GM18502 (cell line): ENCODE measurements around the gene PRX.
A peak's percentile ranks its signal among the peaks of the same experiment; 100 is the strongest.
"Not testable (repeated sequence)": the region's sequence is repeated elsewhere in the genome, so short reads cannot be mapped to it uniquely, and the experiment has no call there.

Source experiments
- ATAC-seq: cut with Tn5 transposase; IDR thresholded peaks from one replicate; pipeline ENCODE4 v1.9.1; 2021; ENCODE audit warnings: mild to moderate bottlenecking; ENCODE audit not compliant: unreplicated experiment, poor library complexity

The PRX gene, protein sequence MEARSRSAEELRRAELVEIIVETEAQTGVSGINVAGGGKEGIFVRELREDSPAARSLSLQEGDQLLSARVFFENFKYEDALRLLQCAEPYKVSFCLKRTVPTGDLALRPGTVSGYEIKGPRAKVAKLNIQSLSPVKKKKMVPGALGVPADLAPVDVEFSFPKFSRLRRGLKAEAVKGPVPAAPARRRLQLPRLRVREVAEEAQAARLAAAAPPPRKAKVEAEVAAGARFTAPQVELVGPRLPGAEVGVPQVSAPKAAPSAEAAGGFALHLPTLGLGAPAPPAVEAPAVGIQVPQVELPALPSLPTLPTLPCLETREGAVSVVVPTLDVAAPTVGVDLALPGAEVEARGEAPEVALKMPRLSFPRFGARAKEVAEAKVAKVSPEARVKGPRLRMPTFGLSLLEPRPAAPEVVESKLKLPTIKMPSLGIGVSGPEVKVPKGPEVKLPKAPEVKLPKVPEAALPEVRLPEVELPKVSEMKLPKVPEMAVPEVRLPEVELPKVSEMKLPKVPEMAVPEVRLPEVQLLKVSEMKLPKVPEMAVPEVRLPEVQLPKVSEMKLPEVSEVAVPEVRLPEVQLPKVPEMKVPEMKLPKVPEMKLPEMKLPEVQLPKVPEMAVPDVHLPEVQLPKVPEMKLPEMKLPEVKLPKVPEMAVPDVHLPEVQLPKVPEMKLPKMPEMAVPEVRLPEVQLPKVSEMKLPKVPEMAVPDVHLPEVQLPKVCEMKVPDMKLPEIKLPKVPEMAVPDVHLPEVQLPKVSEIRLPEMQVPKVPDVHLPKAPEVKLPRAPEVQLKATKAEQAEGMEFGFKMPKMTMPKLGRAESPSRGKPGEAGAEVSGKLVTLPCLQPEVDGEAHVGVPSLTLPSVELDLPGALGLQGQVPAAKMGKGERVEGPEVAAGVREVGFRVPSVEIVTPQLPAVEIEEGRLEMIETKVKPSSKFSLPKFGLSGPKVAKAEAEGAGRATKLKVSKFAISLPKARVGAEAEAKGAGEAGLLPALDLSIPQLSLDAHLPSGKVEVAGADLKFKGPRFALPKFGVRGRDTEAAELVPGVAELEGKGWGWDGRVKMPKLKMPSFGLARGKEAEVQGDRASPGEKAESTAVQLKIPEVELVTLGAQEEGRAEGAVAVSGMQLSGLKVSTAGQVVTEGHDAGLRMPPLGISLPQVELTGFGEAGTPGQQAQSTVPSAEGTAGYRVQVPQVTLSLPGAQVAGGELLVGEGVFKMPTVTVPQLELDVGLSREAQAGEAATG (N-terminal part only)

DNA sequence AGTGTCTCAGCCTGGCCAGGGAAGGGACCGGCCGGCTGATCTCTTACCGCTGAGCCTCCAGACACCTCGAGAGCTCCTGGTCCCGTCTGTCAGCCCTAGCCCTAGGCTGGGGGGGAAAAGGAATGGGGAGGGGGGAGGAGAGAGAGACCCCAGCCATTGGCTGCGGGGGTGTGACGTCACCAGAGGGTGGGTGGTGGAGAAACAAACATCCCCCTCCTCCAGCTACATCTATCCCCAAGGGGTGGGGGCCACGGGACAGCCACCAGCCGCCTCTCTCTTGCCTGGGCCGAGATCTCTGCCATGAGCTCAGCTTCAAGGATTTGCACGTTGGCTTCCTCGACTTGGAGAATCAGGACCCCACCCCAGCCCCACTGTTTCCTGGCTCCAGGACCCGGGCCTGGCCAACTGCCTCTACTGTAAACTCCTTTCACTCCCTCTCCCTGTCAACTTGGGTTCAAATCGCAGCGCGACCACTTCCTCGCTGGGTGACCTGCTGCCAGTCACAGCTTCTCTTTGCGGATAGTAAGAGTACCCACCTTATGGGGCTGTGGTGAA lies at the start of gene PRX:
Gene PRX (minus strand): TSS at position 88 of the 555 bp plus-strand sequence. CDS start 5,446 bp downstream, outside the sequence.
- ATAC-seq: no peak

DNA sequence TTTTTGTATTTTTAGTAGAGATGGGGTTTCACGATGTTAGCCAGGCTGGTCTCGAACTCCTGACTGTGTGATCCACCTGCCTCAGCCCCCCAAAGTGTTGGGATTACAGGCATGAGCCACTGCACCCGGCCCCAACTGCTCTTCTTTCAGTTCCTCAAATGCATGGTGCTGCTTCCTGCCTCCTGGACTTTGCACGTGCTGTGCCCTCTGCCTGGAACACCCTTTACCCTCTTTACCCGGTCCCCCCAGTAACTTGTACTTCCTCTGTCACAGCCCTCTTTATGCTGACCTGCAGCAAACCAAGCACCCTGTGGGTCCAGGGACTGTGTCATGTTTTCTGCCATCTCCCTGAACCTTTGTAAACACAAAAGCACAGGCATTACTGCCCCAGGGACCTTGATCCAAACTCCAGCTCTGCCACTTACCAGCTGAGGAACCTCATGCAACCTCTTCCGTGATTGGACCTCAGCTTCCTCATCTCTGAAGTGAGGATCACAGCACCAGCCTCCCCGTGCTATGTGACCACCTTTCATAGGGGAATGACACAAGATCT lies 48.6 kb upstream of the PRX start:
- ATAC-seq: no peak

DNA sequence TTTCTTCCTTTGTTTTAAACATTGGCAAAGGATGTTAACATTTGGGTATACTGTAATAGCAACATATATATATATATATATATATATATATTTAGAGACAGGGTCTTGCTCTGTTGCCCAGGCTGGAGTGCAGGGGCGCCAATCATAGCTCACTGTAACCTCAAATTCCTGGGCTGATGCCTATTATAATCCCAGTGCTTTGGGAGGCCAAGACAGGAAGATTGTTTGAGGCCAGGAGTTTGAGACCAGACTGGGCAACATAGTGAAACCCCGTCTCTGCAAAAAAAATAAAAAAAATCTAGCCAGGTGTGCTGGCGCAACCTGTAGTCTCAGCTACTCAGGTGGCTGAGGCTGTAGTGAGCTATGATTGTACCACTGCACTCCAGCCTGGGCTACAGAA lies 47.0 kb upstream of the PRX start:
- no peak for ATAC-seq

DNA sequence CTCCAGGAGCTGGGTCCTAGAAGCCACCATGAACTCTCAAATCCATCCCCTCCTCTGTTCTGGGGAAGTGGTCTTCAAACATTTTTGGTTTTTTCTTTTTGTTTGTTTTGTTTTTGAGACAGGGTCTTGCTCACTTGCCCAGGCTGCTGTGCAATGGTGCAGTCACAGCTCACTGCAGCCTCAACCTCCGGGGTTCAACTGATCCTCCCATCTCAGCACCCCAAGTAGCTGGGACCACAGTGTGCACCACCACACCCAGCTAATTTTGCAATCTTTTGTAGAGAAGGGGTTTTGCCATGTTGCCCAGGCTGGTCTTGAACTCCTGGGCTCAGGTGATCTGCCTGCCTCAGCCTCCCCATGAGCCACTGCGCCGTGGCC lies 45.4 kb upstream of the PRX start:
- ATAC-seq: no peak

DNA sequence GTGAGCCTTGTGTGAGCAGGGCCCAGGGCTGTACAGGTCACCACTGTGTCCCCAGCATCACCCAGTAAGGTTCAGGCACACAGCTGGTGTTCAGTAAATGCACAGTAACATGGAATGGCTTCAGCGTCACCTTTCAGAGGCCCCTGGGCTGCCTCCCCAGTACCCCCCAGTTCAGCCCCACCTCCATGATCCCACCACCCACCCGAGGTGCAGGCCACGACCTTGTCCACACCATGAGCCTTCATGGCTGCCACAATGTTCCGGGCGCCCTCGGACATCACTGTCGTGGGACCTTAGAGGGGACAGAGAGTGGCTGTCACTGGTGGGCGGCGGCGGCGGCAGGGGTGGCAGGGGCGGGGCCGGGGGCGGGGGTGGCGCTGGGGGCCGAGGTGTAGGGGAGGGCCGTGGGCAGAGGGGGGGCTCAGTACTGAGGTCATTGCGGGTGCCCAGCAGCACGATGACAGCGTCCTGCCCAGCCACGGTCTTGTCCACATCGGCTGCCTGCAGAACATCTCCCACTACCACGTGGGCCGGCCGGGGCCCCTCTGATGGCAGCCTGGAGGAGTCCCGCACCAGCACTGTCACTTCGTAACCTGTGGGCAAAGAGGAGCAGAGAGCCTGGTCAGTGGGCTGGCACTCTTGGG lies 44.9 kb upstream of the PRX start:
- no peak for ATAC-seq

DNA sequence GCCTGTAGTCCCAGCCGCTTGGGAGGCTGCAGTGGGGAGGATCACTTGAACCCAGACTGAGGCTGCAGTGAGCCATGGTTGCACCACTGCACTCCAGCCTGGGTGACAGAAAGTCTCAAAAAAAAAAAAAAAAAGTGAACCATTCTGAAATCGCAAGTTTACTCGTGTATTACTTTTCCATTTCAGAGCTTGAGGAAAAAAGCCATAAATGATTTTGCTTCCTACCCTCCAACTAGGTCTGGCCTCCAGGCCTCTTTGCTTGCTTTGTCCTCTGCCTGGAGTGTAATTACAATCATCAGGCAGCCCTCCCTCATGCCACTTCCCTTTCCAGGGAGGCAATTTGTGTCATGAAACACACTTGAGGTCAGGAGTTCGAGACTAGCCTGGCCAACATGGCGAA lies 43.9 kb upstream of the PRX start:
- no peak for ATAC-seq

DNA sequence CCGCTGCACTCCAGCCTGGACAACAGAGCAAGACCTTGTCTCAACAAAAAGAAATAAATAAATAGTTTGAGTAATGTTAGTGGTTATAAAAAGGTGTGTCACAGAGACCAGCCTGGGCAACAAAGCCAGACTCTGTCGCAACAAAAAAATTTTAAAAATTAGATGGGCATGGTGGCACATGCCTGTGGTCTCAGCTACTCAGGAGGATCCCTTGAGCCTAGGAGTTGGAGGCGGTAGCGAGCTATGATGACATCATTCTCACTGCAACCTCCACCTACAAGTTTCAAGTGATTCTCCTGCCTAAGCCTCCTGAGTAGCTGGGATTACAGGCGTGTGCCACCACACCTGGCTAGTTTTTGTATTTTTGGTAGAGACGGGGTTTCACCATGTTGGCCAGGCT lies 40.8 kb upstream of the PRX start:
- not testable (repeated sequence) for ATAC-seq

DNA sequence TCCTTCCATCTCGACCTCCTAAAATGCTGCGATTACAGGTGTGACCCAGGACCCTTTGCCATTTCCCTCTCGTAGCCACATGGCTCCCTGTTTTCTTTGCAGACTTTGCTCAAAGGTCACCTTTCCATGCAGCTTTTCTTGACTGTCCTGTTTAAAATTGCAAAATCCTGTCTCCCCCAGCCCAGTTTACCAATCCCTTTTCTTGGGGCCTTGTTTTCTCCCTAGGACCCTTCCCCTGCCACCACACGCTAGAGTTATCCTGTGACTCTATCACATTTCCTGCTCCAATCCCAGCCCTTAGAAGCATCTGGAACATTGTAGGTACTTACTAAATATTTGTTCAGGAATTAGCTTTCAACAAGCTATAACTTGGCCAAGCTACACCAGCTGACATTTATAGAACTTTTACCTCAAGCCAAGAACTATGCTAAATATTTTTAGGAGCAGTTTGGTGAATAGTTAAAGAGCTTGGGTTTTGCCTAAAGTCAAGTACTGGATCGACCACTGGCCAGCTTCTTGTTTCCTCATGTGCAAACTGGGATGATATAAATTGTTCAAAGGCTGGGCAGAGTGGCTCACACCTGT lies 40.1 kb upstream of the PRX start:
- no peak for ATAC-seq

DNA sequence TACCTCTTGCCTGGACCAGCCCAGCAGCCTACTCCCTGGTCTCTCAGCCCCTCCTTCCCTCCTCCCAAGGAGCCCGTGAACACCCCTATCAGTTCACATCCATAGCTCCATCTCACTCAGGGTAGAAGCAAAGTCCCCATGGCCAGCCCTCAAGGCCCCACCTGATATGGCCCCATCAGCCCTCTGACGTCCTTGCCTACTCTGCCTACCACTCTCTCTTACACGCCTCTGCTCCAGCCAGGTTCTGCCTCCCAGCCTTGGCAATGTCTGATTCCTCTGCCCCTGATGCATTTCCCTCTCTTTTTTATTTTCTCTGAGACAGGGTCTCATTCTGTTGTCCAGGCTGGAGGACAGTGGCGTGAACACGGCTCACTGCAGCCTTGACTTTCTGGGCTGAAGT lies 38.8 kb upstream of the PRX start:
- ATAC-seq: no peak

DNA sequence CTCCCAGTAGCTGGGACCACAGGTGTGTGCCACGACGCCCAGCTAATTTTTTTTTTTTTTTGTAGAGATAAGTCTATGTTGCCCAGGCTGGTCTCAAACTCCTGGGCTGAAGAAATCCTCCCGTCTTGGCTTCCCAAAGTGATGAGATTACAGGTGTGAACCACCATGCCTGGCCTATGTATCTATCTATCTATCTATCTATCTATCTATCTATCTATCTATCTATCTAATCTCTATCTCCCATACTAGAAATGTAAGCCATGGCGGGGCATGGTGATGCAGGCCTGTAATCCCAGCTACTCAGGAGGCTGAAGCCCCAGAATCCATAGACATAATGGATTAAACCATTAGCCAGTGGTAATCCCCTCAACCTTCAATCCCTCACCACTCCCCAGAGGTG lies 37.5 kb upstream of the PRX start:
- ATAC-seq: no peak

DNA sequence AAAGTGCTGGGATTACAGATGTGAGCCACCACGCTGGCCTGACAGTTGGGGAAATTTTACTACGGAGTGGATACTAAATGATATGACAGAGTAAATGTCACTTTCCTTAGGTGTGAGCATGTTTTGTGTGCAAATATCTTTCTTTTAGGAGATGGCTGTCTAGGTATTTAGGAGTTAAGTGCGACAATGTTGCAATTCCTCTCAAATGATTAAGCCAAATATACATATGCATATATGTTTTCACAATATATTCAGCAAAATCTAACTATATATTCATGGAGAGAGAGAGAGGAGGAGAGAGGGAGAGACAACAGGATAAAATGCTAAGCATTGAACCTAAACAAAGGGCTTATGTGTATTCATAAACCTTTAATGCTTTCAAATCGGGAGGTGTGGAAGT lies 36.3 kb upstream of the PRX start:
- ATAC-seq: no peak

DNA sequence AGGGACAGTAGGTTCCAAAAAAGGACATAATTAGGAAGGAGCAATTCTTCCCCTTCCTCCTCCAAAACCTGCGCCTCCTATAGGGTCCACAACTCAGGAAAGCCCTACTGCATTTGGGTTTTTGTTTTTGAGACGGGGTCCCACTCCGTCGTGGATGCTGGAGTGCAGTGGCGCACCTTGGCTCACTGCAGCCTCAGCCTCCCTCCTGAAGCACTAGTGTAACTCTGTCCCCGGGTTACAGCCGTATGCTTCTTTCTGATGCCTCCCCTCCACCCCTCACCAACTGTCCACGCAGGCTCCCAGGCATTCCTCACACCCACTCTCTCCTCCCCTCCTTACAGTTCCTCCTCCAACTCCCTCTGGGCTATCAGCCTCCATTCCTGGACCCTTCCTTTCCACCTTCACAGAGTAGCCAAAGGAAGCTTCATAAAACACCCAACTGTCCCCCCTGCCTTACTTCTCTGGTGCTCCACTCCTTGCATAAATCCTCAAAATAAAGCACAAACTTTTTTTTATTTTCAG lies 33.1 kb upstream of the PRX start:
- no peak for ATAC-seq

DNA sequence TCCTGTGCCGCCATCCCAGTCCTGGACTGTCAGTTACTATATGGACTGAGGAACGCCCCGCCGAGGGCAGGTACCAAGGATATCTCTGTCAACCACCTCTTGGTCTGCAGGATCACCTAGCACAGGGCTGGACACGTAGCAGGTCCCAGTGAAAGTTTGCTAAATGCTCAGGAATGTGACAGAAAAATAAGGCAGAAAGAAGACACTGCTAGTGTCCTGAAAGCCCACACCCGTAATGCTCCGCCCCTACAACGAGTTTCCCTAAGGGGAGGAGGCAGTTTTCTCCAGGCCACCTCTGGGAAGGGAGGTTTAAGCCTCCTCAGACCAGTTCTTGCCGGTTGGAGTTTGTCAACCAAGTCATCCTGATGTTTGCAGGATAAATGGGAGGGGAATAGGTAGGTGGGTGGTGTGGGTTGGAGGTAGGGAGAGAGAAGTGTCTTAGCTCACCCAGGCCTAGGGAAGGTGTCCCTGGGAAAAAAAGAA lies 32.6 kb upstream of the PRX start:
- ATAC-seq: no peak

DNA sequence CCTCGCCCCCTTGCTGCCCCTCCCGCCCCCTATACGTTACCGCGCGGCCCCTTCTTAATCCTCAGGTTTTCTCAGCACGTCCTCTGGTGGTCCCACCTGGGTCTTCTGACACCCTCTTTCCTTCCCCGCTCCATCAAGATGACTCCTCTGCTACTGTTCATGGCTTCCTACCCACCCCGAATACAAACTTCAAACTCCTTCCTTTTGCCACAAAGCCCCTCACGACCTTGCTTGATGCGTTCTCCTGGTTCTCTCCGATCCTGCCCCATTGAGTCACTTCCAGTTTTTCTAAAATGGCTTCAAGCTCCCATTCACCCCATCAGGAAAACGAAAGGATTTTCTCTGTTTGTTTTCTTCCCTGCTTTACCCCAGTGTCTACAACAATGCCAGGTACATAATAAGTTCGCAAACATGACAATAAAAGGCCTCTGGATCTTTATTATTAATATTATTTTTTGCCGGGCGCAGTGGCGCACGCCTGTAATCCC lies 31.7 kb upstream of the PRX start:
- no peak for ATAC-seq

DNA sequence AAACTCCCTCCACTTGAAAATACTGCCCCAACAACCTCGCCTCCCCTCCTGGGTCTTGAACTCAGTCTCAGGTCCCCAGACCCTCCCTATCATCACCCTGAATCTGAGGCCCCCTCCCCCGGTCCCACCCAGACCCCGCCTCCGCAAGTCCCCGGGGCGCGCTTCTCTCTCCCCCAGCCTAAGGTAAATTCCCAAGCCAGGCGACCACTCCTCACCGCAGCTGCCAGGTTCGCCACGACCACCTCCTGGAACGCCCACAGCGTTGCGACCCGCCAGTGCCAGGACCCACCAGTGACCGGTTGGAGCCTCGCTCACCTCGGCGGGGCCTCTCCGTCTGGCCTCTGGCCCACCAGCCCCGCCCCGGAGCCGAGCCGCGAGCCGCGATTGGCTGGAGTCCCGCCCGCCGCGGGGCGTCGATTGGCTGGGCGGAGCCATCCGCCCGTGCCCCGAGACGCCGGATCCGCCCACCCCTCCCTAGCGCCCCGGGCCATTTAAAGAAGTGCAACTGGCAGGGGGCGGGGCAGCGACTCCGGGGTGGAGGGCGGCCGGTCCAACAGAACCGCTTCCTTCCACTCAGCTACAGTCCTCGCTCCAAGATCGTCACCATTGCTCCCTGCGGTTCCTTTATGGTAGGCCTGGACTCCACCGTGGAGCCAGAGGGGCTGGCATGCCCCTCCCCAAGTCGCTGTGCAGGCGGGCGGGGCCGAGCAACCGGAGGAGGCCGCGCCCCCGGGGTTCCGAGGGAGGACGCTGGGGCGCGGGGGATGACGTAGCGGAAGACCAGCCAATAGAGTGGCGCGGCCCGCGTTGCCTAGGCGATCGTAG lies 31.0 kb upstream of the PRX start, which contains the start of gene SERTAD3:
Gene SERTAD3 (minus strand): TSS at position 336 of the 825 bp plus-strand sequence. CDS start 2,255 bp downstream, outside the sequence.
- ATAC-seq: peak; percentile 70

DNA sequence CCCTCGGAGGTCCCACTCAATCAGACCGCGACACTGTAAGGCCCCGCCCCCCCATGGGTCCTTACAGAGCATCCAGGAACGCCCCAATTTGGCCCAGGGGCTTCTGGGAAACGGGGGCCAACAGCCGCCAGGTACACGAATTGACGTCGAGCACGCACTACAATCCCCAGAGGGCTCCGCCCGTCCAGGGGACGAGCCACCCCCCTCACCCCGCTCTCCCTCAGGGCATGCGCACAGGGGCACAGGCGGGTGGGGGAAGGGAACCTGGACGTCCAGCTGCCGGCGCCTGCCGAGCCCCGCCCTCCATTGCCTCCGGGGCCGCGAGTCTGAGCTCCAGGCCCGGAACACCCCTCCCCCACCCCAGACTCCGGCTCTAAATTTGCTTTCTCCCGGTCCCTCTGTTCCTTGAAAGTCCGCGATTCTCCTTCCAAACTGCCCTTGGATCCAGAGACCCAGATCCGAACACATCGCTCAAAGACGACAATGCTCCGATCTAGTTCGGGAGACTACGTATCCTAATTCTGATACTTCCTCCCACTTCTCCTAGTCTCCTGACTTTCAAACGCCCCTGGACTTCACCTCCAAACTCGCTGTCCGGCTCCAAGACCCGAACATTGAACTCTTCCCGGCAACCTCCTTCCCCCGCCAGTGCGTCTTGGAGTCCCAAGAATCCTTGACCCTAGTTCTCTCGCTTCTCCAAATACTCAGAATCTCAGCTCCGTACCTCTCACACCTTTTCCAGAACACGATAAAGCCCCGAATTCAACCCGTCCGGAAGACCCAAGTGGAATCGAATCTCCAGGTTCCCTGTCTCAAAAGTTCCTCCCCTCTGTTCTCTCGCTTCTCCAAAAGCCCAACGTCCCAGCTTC lies 30.2 kb upstream of the PRX start:
- ATAC-seq: peak; percentile 67
